Fibroblast of skin of left biceps (primary cell): ENCODE measurements around the gene WNK3.

ENCODE experiments used
- DNase-seq, 2 experiments: peaks; one replicate each; pipeline ENCODE4 v3.0.0-alpha.2; 2013; ENCODE audit warnings: low read depth in 2 of 2

The WNK3 gene

DNA sequence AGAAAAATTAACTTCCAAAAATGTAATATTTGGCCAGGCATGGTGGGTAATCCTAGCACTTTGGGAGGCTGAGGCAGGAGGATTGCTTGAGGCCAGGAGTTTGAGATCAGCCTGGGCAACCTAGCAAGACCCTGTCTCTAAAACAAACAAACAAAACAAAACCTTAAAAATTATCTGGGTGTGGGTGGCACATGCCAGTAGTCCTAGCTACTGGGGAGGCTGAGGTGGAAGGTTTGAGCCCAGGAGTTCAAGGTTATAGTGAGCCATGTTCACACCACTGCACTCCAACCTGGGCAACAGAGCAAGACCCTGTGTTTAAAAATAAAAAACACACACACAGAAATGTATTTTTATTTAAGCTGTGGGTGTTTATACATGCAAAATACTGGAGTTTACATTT is 186.8 kb downstream of the WNK3 start:
- DNase-seq = no peak

GRCh38 chrX:54166915-54167314 is 190.9 kb downstream of the WNK3 start:
- DNase-seq = no peak

DNA sequence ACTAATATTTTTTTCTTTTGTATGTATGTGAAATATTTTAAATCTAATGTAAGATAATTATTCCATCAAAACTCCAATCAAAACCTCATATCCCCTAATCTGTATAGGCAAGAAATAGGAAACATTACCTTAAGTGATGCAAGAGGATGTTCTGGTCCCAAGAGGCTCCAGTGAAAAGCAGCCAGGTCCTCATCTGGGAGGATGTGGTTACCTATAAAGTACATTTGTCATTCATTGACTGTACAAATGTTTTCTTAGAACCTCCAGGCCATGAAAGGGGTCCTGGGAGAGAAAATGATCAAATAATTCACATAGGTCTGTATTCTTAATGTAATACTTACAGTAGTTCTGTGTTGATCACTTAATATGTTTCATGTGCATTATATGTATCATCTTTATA is 200.3 kb downstream of the WNK3 start:
- no peak for DNase-seq
